NCI-H2107 treated with DMSO at 0.1 percent for 48 hours (cell line): ENCODE results near the gene HIC1.

Source experiments
- DNase-seq: peaks from one replicate; lab custom pipeline; 2025; ENCODE audit not compliant: unreplicated experiment; lab: John Stamatoyannopoulos, UW

Gene HIC1

GRCh38 chr17:2071455-2072281 is 16.8 kb downstream of the HIC1 start:
- no peak for DNase-seq

GRCh38 chr17:2074919-2075318 is 20.0 kb downstream of the HIC1 start:
- DNase-seq = no peak

- DNase-seq = no peak
These were observed 20.6 kb downstream of the HIC1 start for GRCh38 chr17:2075336-2076086.

GRCh38 chr17:2076087-2076984 is 21.4 kb downstream of the HIC1 start:
- DNase-seq = no peak

- DNase-seq = no peak
These were observed 22.1 kb downstream of the HIC1 start for GRCh38 chr17:2077040-2077439.

- DNase-seq = no peak
These were observed 26.7 kb downstream of the HIC1 start for GRCh38 chr17:2081564-2081963.

GRCh38 chr17:2082003-2082781 is 27.3 kb downstream of the HIC1 start:
- no peak for DNase-seq

- no peak for DNase-seq
These were observed 28.7 kb downstream of the HIC1 start for GRCh38 chr17:2083613-2084035.

- DNase-seq = no peak
These were observed 29.3 kb downstream of the HIC1 start for GRCh38 chr17:2084036-2084765.

GRCh38 chr17:2084766-2085647 is 30.1 kb downstream of the HIC1 start:
- no peak for DNase-seq

GRCh38 chr17:2085648-2085949 is 30.7 kb downstream of the HIC1 start:
- DNase-seq = no peak

GRCh38 chr17:2086306-2086705 is 31.4 kb downstream of the HIC1 start:
- no peak for DNase-seq

GRCh38 chr17:2087597-2088211 is 32.8 kb downstream of the HIC1 start:
- DNase-seq = no peak

- DNase-seq = no peak
These were observed 34.1 kb downstream of the HIC1 start for GRCh38 chr17:2089021-2089422.

GRCh38 chr17:2090210-2090641 is 35.3 kb downstream of the HIC1 start:
- DNase-seq = no peak

GRCh38 chr17:2090804-2091534 is 36.1 kb downstream of the HIC1 start:
- DNase-seq = no peak

GRCh38 chr17:2092253-2092652 is 37.4 kb downstream of the HIC1 start:
- no peak for DNase-seq

- no peak for DNase-seq
These were observed 38.4 kb downstream of the HIC1 start for GRCh38 chr17:2093349-2093748.
